ENCODE results near the gene IGSF21.

The IGSF21 gene

DNA sequence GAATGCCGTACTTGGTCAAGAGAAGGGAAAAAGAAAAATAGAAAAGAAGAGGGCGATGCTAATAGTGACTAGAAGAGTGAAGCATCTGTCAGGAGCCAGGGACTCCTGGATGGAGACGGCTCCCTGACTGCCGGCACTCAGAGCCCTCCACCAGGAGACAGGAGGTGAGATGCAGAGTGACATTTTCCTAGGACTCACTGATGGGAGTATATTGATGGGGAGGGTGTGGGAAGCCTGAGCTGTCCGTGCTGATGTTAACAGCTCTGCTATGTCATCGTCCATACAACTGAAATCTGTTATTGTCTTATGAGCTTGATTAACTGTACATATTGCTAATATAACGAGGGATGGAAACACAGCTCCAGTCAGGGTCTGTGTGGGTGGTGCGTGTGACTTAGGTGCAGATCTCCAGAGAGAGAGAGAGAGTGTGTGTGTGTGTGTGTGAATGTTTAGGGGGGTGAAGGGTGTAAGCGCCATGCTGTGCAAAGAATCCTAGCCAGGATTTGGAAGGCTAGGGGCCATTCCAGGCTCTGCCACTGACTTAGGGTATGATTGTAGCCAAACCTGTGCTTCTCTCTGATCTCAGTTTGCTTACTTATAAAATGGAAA, 250.1 kb downstream of the IGSF21 start:
- no peak overlapping the region for H3K4me3 ChIP-seq (ENCODE audit: low read depth, low read length)

DNA sequence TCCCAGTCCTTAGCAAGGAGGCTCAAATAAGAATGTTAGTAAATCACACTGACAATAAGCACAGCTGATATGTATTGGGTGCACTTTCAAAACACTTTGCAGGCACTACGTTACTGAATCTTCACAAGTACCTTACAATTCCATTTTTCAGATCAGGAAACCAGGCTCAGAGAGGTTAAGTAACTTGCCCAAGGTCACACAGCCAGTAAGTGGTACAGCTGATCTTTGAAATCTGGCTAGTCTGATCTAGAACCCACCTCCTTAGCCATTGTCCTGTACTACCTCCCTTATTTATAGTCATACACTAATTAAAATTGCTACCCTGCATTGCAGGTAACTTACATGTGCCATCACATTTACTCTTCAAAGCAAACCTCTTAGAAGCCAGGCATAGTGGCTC, 251.0 kb downstream of the IGSF21 start:
- H4K8ac ChIP-seq (ENCODE audit: low read depth, low read length), result no peak overlapping the region
- H3K9ac ChIP-seq (ENCODE audit: low read length), result no peak overlapping the region
- no peak overlapping the region for H2AFZ ChIP-seq (ENCODE audit: insufficient read depth, low read length, poor library complexity)
- H3K4me3 ChIP-seq (ENCODE audit: low read depth, low read length), result no peak overlapping the region
- no peak overlapping the region for H2AK5ac ChIP-seq (ENCODE audit: low read length)
- no peak overlapping the region for H3K18ac ChIP-seq (ENCODE audit: low read length)
- H3K79me2 ChIP-seq (ENCODE audit: control insufficient read depth, insufficient read depth, low read length, poor library complexity), result no peaks in the 10 kb centered on the region
- H3K79me1 ChIP-seq (ENCODE audit: low read length), result no peaks in the 10 kb centered on the region
- no peaks in the 10 kb centered on the region for H3K9me3 ChIP-seq (ENCODE audit: insufficient read depth, low read depth, low read length)
- H3K4ac ChIP-seq (ENCODE audit: low read depth, low read length), result no peak overlapping the region
- no peak overlapping the region for H2BK120ac ChIP-seq (ENCODE audit: insufficient read depth, low read length, poor library complexity)
- no CpG with 5 or more reads among the region's 1 CpG for WGBS (ENCODE audit: extremely low coverage, insufficient coverage, insufficient read length)
- H2BK12ac ChIP-seq (ENCODE audit: low read length), result no peak overlapping the region
- H3K14ac ChIP-seq (ENCODE audit: low read length), result no peak overlapping the region
- no peak overlapping the region for H3K23ac ChIP-seq (ENCODE audit: low read length)
- H4K12ac ChIP-seq (ENCODE audit: low read depth, low read length), result no peak overlapping the region
- H3K36me3 ChIP-seq (ENCODE audit: control insufficient read depth in 1 of 2, insufficient read depth in 2 of 2, low read length in 2 of 2), result no peaks in the 10 kb centered on the region
- no peak for DNase-seq
- no peaks in the 10 kb centered on the region for H3K4me1 ChIP-seq (ENCODE audit: control insufficient read depth in 1 of 2, insufficient read depth in 2 of 2, low read length in 2 of 2)
- H3K27ac ChIP-seq (ENCODE audit: low read depth, low read length), result no peak overlapping the region
- no peaks in the 10 kb centered on the region for H3K27me3 ChIP-seq (ENCODE audit: insufficient read depth, low read length)
- no peak overlapping the region for H3K4me2 ChIP-seq (ENCODE audit: low read length)
- H2BK5ac ChIP-seq (ENCODE audit: low read depth, low read length, poor library complexity), result no peak overlapping the region
- H4K91ac ChIP-seq (ENCODE audit: low read depth, low read length), result no peak overlapping the region

More for the DNA sequence above, 250.1 kb downstream of the IGSF21 start:
- no peak overlapping the region for H3K9ac ChIP-seq (ENCODE audit: low read length)
- H3K79me2 ChIP-seq (ENCODE audit: control insufficient read depth, insufficient read depth, low read length, poor library complexity), result no peaks in the 10 kb centered on the region
- no peaks in the 10 kb centered on the region for H3K27me3 ChIP-seq (ENCODE audit: insufficient read depth, low read length)
- H3K4me1 ChIP-seq (ENCODE audit: control insufficient read depth in 1 of 2, insufficient read depth in 2 of 2, low read length in 2 of 2), result no peaks in the 10 kb centered on the region
- H4K91ac ChIP-seq (ENCODE audit: low read depth, low read length), result no peak overlapping the region
- H4K8ac ChIP-seq (ENCODE audit: low read depth, low read length), result no peak overlapping the region
- no peaks in the 10 kb centered on the region for H3K9me3 ChIP-seq (ENCODE audit: insufficient read depth, low read depth, low read length)
- H3K79me1 ChIP-seq (ENCODE audit: low read length), result no peaks in the 10 kb centered on the region
- no CpG with 5 or more reads among the region's 9 CpGs for WGBS (ENCODE audit: extremely low coverage, insufficient coverage, insufficient read length)
- no peak overlapping the region for H2BK12ac ChIP-seq (ENCODE audit: low read length)
- no peak overlapping the region for H3K23ac ChIP-seq (ENCODE audit: low read length)
- H3K4me2 ChIP-seq (ENCODE audit: low read length), result no peak overlapping the region
- H2BK120ac ChIP-seq (ENCODE audit: insufficient read depth, low read length, poor library complexity), result no peak overlapping the region
- H3K4ac ChIP-seq (ENCODE audit: low read depth, low read length), result no peak overlapping the region
- H2BK5ac ChIP-seq (ENCODE audit: low read depth, low read length, poor library complexity), result no peak overlapping the region
- H4K12ac ChIP-seq (ENCODE audit: low read depth, low read length), result no peak overlapping the region
- no peak overlapping the region for H3K27ac ChIP-seq (ENCODE audit: low read depth, low read length)
- no peak overlapping the region for H3K14ac ChIP-seq (ENCODE audit: low read length)
- H3K36me3 ChIP-seq (ENCODE audit: control insufficient read depth in 1 of 2, insufficient read depth in 2 of 2, low read length in 2 of 2), result no peaks in the 10 kb centered on the region
- H2AK5ac ChIP-seq (ENCODE audit: low read length), result no peak overlapping the region
- DNase-seq, result no peak
- H2AFZ ChIP-seq (ENCODE audit: insufficient read depth, low read length, poor library complexity), result no peak overlapping the region
- H3K18ac ChIP-seq (ENCODE audit: low read length), result no peak overlapping the region

DNA sequence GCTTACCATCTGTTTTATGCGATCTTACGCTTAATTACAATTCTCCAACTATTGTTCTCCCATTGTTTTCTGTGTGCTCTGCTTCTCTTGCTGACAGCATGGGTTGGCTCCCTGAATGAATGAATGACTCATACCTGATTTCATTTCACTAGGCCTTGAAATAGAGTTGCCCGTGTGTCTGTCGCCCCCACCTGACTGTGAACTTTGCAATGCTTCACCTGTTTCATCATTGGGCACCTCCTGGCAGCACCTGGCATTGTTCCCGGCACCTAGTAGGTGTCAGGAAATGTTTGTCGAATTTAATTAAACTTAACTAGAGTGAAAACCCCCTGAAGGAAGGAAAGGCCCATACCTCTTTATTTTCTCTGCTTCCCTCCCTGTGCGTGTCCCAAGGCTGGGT, 252.7 kb downstream of the IGSF21 start:
- Histone ChIP-seq H3K4me1 (ENCODE audit: control insufficient read depth in 1 of 2, insufficient read depth in 2 of 2, low read length in 2 of 2) (no peaks in the 10 kb centered on the region), H3K9ac (ENCODE audit: low read length) (no peak overlapping the region), H3K79me1 (ENCODE audit: low read length) (no peaks in the 10 kb centered on the region), H3K23ac (ENCODE audit: low read length) (no peak overlapping the region), H3K4me3 (ENCODE audit: low read depth, low read length) (no peak overlapping the region), H2BK5ac (ENCODE audit: low read depth, low read length, poor library complexity) (no peak overlapping the region), H3K14ac (ENCODE audit: low read length) (no peak overlapping the region), H3K27ac (ENCODE audit: low read depth, low read length) (no peak overlapping the region), H3K4ac (ENCODE audit: low read depth, low read length) (no peak overlapping the region), H4K12ac (ENCODE audit: low read depth, low read length) (no peak overlapping the region), H2BK12ac (ENCODE audit: low read length) (no peak overlapping the region), H3K27me3 (ENCODE audit: insufficient read depth, low read length) (no peaks in the 10 kb centered on the region), H3K79me2 (ENCODE audit: control insufficient read depth, insufficient read depth, low read length, poor library complexity) (no peaks in the 10 kb centered on the region), H4K91ac (ENCODE audit: low read depth, low read length) (no peak overlapping the region), H2AFZ (ENCODE audit: insufficient read depth, low read length, poor library complexity) (no peak overlapping the region), H3K18ac (ENCODE audit: low read length) (no peak overlapping the region), H2BK120ac (ENCODE audit: insufficient read depth, low read length, poor library complexity) (no peak overlapping the region), H4K8ac (ENCODE audit: low read depth, low read length) (no peak overlapping the region), H2AK5ac (ENCODE audit: low read length) (no peak overlapping the region), H3K9me3 (ENCODE audit: insufficient read depth, low read depth, low read length) (no peaks in the 10 kb centered on the region), H3K4me2 (ENCODE audit: low read length) (no peak overlapping the region), H3K36me3 (ENCODE audit: control insufficient read depth in 1 of 2, insufficient read depth in 2 of 2, low read length in 2 of 2) (no peaks in the 10 kb centered on the region)
- WGBS (ENCODE audit: extremely low coverage, insufficient coverage, insufficient read length), result no CpG with 5 or more reads among the region's 7 CpGs
- no peak for DNase-seq

DNA sequence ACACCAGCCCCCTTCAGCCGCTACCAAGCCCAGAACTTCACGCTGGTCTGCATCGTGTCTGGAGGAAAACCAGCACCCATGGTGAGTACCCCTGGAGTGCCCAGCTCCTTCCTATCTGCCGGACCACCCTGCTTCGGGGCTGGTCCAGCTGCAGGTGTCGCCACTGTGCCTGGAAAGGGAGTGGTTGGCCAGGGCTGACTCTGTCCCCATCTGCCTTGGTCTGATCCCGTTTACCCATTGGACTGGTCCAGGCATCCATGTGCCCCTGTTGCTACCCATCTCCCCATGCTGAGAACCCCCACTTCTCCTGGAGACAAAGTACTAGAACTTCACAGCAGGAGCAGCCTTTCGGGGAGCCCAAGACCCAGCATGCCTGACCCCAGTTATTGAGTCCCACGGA, 254.6 kb downstream of the IGSF21 start:
- Histone ChIP-seq H3K14ac (ENCODE audit: low read length) (no peak overlapping the region), H4K12ac (ENCODE audit: low read depth, low read length) (no peak overlapping the region), H3K27ac (ENCODE audit: low read depth, low read length) (no peak overlapping the region), H3K23ac (ENCODE audit: low read length) (no peak overlapping the region), H4K91ac (ENCODE audit: low read depth, low read length) (no peak overlapping the region), H4K8ac (ENCODE audit: low read depth, low read length) (no peak overlapping the region), H2BK5ac (ENCODE audit: low read depth, low read length, poor library complexity) (no peak overlapping the region), H3K9ac (ENCODE audit: low read length) (no peak overlapping the region), H3K4me2 (ENCODE audit: low read length) (no peak overlapping the region), H3K4me1 (ENCODE audit: control insufficient read depth in 1 of 2, insufficient read depth in 2 of 2, low read length in 2 of 2) (no peaks in the 10 kb centered on the region), H3K18ac (ENCODE audit: low read length) (no peak overlapping the region), H3K79me1 (ENCODE audit: low read length) (no peaks in the 10 kb centered on the region), H2BK12ac (ENCODE audit: low read length) (no peak overlapping the region), H2AFZ (ENCODE audit: insufficient read depth, low read length, poor library complexity) (no peak overlapping the region), H2AK5ac (ENCODE audit: low read length) (no peak overlapping the region), H3K79me2 (ENCODE audit: control insufficient read depth, insufficient read depth, low read length, poor library complexity) (no peaks in the 10 kb centered on the region), H2BK120ac (ENCODE audit: insufficient read depth, low read length, poor library complexity) (no peak overlapping the region), H3K9me3 (ENCODE audit: insufficient read depth, low read depth, low read length) (peaks cover 5% of the 10 kb centered on the region), H3K36me3 (ENCODE audit: control insufficient read depth in 1 of 2, insufficient read depth in 2 of 2, low read length in 2 of 2) (no peaks in the 10 kb centered on the region), H3K27me3 (ENCODE audit: insufficient read depth, low read length) (no peaks in the 10 kb centered on the region), H3K4ac (ENCODE audit: low read depth, low read length) (no peak overlapping the region), H3K4me3 (ENCODE audit: low read depth, low read length) (no peak overlapping the region)
- no peak for DNase-seq
- WGBS (ENCODE audit: extremely low coverage, insufficient coverage, insufficient read length), result no CpG with 5 or more reads among the region's 9 CpGs

Measured in trophoblast cell (in vitro differentiated cells and primary cell).